T-cell (primary cell): ENCODE measurements around the gene SFXN3. TPM values are rescaled to one million over a fixed set of nuclear protein-coding genes. Genes with fewer than 3 reads are reported as not detected.
A peak's percentile ranks its signal among the peaks of the same experiment; 100 is the strongest.

Experiments used
- ATAC-seq, 4 experiments: fragments of 200-7000 bp in 3 of 4; fragments of 150-1000 bp in 1 of 4; cut with Tn5 transposase; replicated peaks in 1 of 4; 1 replicate in 3 of 4; 2 replicates in 1 of 4; pipeline ENCODE4 v1.10.0; 2021; ENCODE audit warnings: moderate library complexity in 3 of 4, mild to moderate bottlenecking in 2 of 4, moderate number of reproducible peaks in 1 of 4
- CTCF ChIA-PET, 2 donors: fragments of 300-600 bp; sonication (Branson Sonifier 250); formaldehyde crosslinking; loops; one replicate each; lab custom pipeline; 2022; ENCODE audit warnings: antibody characterized with exemption in 2 of 2; lab: Charles Lee
- POLR2A ChIA-PET, 2 donors: fragments of 300-600 bp; sonication (Branson Sonifier 250); formaldehyde crosslinking; loops; one replicate each; lab custom pipeline; 2022; ENCODE audit warnings: antibody characterized with exemption in 2 of 2; lab: Charles Lee
- DNase-seq, 35 experiments: peaks; one replicate each; pipeline versions ENCODE4 v3.0.0 to v3.0.0-alpha.2; 2013 to 2023
- H3K27ac ChIP-seq: one replicate; pipeline ENCODE4 v1.5.1; 2013; ENCODE audit warnings: low read length
- H3K27me3 ChIP-seq, 2 experiments: replicated peaks in 1 of 2; 1 replicate in 1 of 2; 2 replicates in 1 of 2; pipeline versions ENCODE4 v1.6.1 to v1.7.0; 2013; ENCODE audit warnings: low read length in 1 of 2, mixed read lengths in 1 of 2; ENCODE audit not compliant: control insufficient read depth in 2 of 2, insufficient read depth in 2 of 2; ENCODE audit errors: extremely low read depth in 1 of 2
- H3K36me3 ChIP-seq, 2 donors: 1 replicate in 1 of 2; 2 replicates in 1 of 2; pipeline versions ENCODE4 v1.6.1 to v1.7.0; 2013; ENCODE audit warnings: low read length in 1 of 2; ENCODE audit not compliant: control insufficient read depth in 2 of 2, insufficient read depth in 1 of 2; ENCODE audit errors: extremely low read depth in 1 of 2
- H3K4me1 ChIP-seq, 2 experiments: 1 replicate in 1 of 2; 2 replicates in 1 of 2; pipeline versions ENCODE4 v1.6.1 to v1.7.0; 2013; ENCODE audit warnings: low read length in 2 of 2, mixed read lengths in 1 of 2; ENCODE audit not compliant: insufficient read depth in 2 of 2, control insufficient read depth in 1 of 2; ENCODE audit errors: extremely low read depth in 1 of 2
- H3K4me3 ChIP-seq, 2 donors: 1 replicate in 1 of 2; 2 replicates in 1 of 2; pipeline versions ENCODE4 v1.5.1 to v1.7.0; 2013; ENCODE audit warnings: mild to moderate bottlenecking in 2 of 2, low read length in 1 of 2, moderate library complexity in 1 of 2; ENCODE audit not compliant: control insufficient read depth in 1 of 2; ENCODE audit errors: extremely low read depth in 1 of 2
- H3K9me3 ChIP-seq: 2 replicates; pipeline ENCODE4 v1.7.0; 2013
- H3K27ac Mint-ChIP-seq, 2 donors: one replicate each; pipeline ENCODE4 v1.8.0; 2020 to 2021; ENCODE audit warnings: mild to moderate bottlenecking in 2 of 2, mixed read lengths in 2 of 2
- H3K27me3 Mint-ChIP-seq, 2 donors: one replicate each; pipeline ENCODE4 v1.8.0; 2021 to 2022; ENCODE audit warnings: mixed read lengths in 2 of 2
- H3K36me3 Mint-ChIP-seq: one replicate; pipeline ENCODE4 v1.8.0; 2021; ENCODE audit warnings: mixed read lengths
- H3K4me1 Mint-ChIP-seq, 3 donors: one replicate each; pipeline ENCODE4 v1.8.0; 2020 to 2022; ENCODE audit warnings: mixed read lengths in 3 of 3, mild to moderate bottlenecking in 1 of 3
- H3K4me3 Mint-ChIP-seq, 3 donors: one replicate each; pipeline ENCODE4 v1.8.0; 2020 to 2022; ENCODE audit warnings: mild to moderate bottlenecking in 3 of 3, mixed read lengths in 3 of 3, moderate library complexity in 3 of 3
- H3K9me3 Mint-ChIP-seq, 3 donors: one replicate each; pipeline ENCODE4 v1.8.0; 2020 to 2022; ENCODE audit warnings: mixed read lengths in 3 of 3
- WGBS: methylation state at CpG from one replicate; pipeline ENCODE4 v1.1.5; 2013; ENCODE audit warnings: missing lambda C conversion rate; ENCODE audit not compliant: insufficient coverage; 5-methylcytosine and 5-hydroxymethylcytosine counted together
- total RNA-seq, 35 experiments: library from RNA in 6 of 35; stranded (reverse) in 6 of 35; fragments of 120-200 nt in 1 of 35; gene quantifications; one replicate each; pipeline versions ENCODE4 v1.2.1 to v1.2.4 and lab custom pipeline; 2013 to 2026

The SFXN3 gene
- total RNA-seq, 5 donors from 2014 or later (not counting 1 experiment from before 2014, with no cell fraction given): 45.2 to 113 (median 91.0) TPM

GRCh38 chr10:101013365-101013825 is 17.6 kb upstream of the SFXN3 start:
- CTCF ChIA-PET: interaction anchor here (0.6 to 1.5 kb wide), 8 partner anchors 14 to 1986 kb away, joined by 3 to 7 read pairs (median 5); partner anchors contain the start of gene LZTS2 (in 1 of the 2)
- H3K4me1 Mint-ChIP-seq: peaks cover 10 to 21% (median 16%) of the 10 kb centered on the region in 3 donors
- no peaks in the 10 kb centered on the region for H3K36me3 Mint-ChIP-seq
- Histone ChIP-seq H3K4me3 (no peak overlapping the region), H3K4me1 (peaks cover 0 to 18% of the 10 kb centered on the region in 2 experiments), H3K27me3 (peaks cover 0 to 43% of the 10 kb centered on the region in 2 experiments), H3K9me3 (no peaks in the 10 kb centered on the region), H3K36me3 (no peaks in the 10 kb centered on the region), H3K27ac (no peak overlapping the region)
- WGBS: 58% methylated on average over 8 of the region's 9 CpGs
- POLR2A ChIA-PET: no interaction called here
- H3K27ac Mint-ChIP-seq: peak overlapping the region in 1 of 2 donors; percentile 7
- no peak overlapping the region for H3K4me3 Mint-ChIP-seq
- no peaks in the 10 kb centered on the region for H3K9me3 Mint-ChIP-seq
- peaks cover 28 to 32% of the 10 kb centered on the region in 2 donors for H3K27me3 Mint-ChIP-seq
- ATAC-seq (no peak), DNase-seq (no peak)

- peaks cover 31 to 35% of the 10 kb centered on the region in 2 donors for H3K27me3 Mint-ChIP-seq
- Histone ChIP-seq H3K27ac (no peak overlapping the region), H3K4me1 (peaks cover 0 to 27% of the 10 kb centered on the region in 2 experiments), H3K4me3 (no peak overlapping the region), H3K36me3 (no peaks in the 10 kb centered on the region), H3K27me3 (peaks cover 0 to 52% of the 10 kb centered on the region in 2 experiments), H3K9me3 (no peaks in the 10 kb centered on the region)
- WGBS: 16% methylated on average over 5 of the region's 11 CpGs
- ATAC-seq: peak; percentile 51 to 72 (median 63)
- no peaks in the 10 kb centered on the region for H3K36me3 Mint-ChIP-seq
- no peaks in the 10 kb centered on the region for H3K9me3 Mint-ChIP-seq
- ChIA-PET POLR2A (interaction anchor here in 1 of 2 donors (1.1 kb wide), 1 partner anchor 17 kb away, joined by 3 read pairs; the partner anchor contains the start of genes PDZD7 and SFXN3), CTCF (interaction anchor here (0.5 to 3.2 kb wide), 23 partner anchors 10 to 1985 kb away, joined by 3 to 25 read pairs (median 4); partner anchors contain the start of genes LZTS2 (in 1 of the 2), PDZD7 (in 1 of the 2) and SFXN3 (in 1 of the 2))
- H3K4me1 Mint-ChIP-seq: peaks cover 12 to 23% (median 19%) of the 10 kb centered on the region in 3 donors
- peak in 34 of 35 experiments; percentile 31 to 82 (median 66) for DNase-seq
- H3K27ac Mint-ChIP-seq: no peak overlapping the region
- no peak overlapping the region for H3K4me3 Mint-ChIP-seq
Measured at GRCh38 chr10:101014230-101014884, 16.7 kb upstream of the SFXN3 start.

- H3K9me3 ChIP-seq: no peaks in the 10 kb centered on the region
- 27% methylated on average over 3 of the region's 7 CpGs for WGBS
- DNase-seq (no peak), ATAC-seq (no peak)
- H3K27me3 ChIP-seq: peaks cover 0 to 52% of the 10 kb centered on the region in 2 experiments
- no peak overlapping the region for H3K4me3 ChIP-seq
- no peaks in the 10 kb centered on the region for H3K9me3 Mint-ChIP-seq
- H3K27ac Mint-ChIP-seq: no peak overlapping the region
- peaks cover 0 to 27% of the 10 kb centered on the region in 2 experiments for H3K4me1 ChIP-seq
- peaks cover 16 to 25% (median 20%) of the 10 kb centered on the region in 3 donors for H3K4me1 Mint-ChIP-seq
- H3K36me3 ChIP-seq: no peaks in the 10 kb centered on the region
- CTCF ChIA-PET: interaction anchor here (0.5 to 3.2 kb wide), 16 partner anchors 9 to 454 kb away, joined by 3 to 25 read pairs (median 4); partner anchors contain the start of genes PDZD7 (in 1 of the 2) and SFXN3 (in 1 of the 2)
- POLR2A ChIA-PET: interaction anchor here in 1 of 2 donors (0.5 to 1.1 kb wide), 2 partner anchors 9 to 16 kb away, joined by 3 read pairs; partner anchors contain the start of genes PDZD7 and SFXN3
- H3K27me3 Mint-ChIP-seq: peaks cover 31 to 39% of the 10 kb centered on the region in 2 donors
- H3K27ac ChIP-seq: no peak overlapping the region
- H3K36me3 Mint-ChIP-seq: no peaks in the 10 kb centered on the region
- H3K4me3 Mint-ChIP-seq: no peak overlapping the region
Measured at GRCh38 chr10:101014966-101015581, 16.0 kb upstream of the SFXN3 start.

- ATAC-seq: no peak
- H3K9me3 ChIP-seq: no peaks in the 10 kb centered on the region
- peaks cover 0 to 27% of the 10 kb centered on the region in 2 experiments for H3K4me1 ChIP-seq
- Mint-ChIP-seq H3K27ac (no peak overlapping the region), H3K27me3 (peaks cover 34 to 43% of the 10 kb centered on the region in 2 donors), H3K36me3 (no peaks in the 10 kb centered on the region), H3K9me3 (no peaks in the 10 kb centered on the region), H3K4me1 (peaks cover 16 to 25% (median 20%) of the 10 kb centered on the region in 3 donors), H3K4me3 (no peak overlapping the region)
- H3K27me3 ChIP-seq: peaks cover 0 to 57% of the 10 kb centered on the region in 2 experiments
- H3K27ac ChIP-seq: no peak overlapping the region
- ChIA-PET POLR2A (interaction anchor here in 1 of 2 donors (0.5 to 1.1 kb wide), 2 partner anchors 8 to 15 kb away, joined by 3 read pairs; partner anchors contain the start of genes PDZD7 and SFXN3), CTCF (interaction anchor here (0.6 to 3.2 kb wide), 3 partner anchors 16 to 340 kb away, joined by 4 to 25 read pairs (median 6); partner anchors contain the start of genes PDZD7 (in 1 of the 2) and SFXN3 (in 1 of the 2))
- no peaks in the 10 kb centered on the region for H3K36me3 ChIP-seq
- H3K4me3 ChIP-seq: no peak overlapping the region
- DNase-seq: no peak
- WGBS: 94% methylated on average over 2 of the region's 8 CpGs
Measured at GRCh38 chr10:101015582-101015973, 15.5 kb upstream of the SFXN3 start.

GRCh38 chr10:101016814-101017213 is 14.2 kb upstream of the SFXN3 start:
- no peak for ATAC-seq

More at GRCh38 chr10:101016814-101017213, 14.2 kb upstream of the SFXN3 start:
- Mint-ChIP-seq H3K4me1 (peaks cover 16 to 25% (median 20%) of the 10 kb centered on the region in 3 donors), H3K9me3 (no peaks in the 10 kb centered on the region), H3K27ac (no peak overlapping the region), H3K4me3 (no peak overlapping the region), H3K36me3 (no peaks in the 10 kb centered on the region), H3K27me3 (peaks cover 41 to 53% of the 10 kb centered on the region in 2 donors)
- Histone ChIP-seq H3K9me3 (no peaks in the 10 kb centered on the region), H3K36me3 (no peaks in the 10 kb centered on the region), H3K27ac (no peak overlapping the region), H3K4me1 (peaks cover 0 to 27% of the 10 kb centered on the region in 2 experiments), H3K27me3 (peaks cover 0 to 67% of the 10 kb centered on the region in 2 experiments), H3K4me3 (no peak overlapping the region)
- CTCF ChIA-PET: interaction anchor here (0.5 to 3.2 kb wide), 6 partner anchors 15 to 455 kb away, joined by 3 to 25 read pairs (median 3); partner anchors contain the start of genes PDZD7 (in 1 of the 2) and SFXN3 (in 1 of the 2)
- POLR2A ChIA-PET: no interaction called here
- no peak for DNase-seq
- WGBS: 86% methylated on average over 2 of the region's 5 CpGs
